Erythroblast (primary cell): Measurements from ENCODE around the gene PPARG.

Experiments used
- GATA1 ChIP-seq: IDR thresholded peaks from 2 replicates; pipeline ENCODE4 v1.6.1; 2011; ENCODE audit warnings: low read depth, mild to moderate bottlenecking, control low read depth, low read length, moderate library complexity
- POLR2A ChIP-seq: IDR thresholded peaks from 2 replicates; pipeline ENCODE4 v1.6.1; 2011; ENCODE audit warnings: mild to moderate bottlenecking, low read length

DNA sequence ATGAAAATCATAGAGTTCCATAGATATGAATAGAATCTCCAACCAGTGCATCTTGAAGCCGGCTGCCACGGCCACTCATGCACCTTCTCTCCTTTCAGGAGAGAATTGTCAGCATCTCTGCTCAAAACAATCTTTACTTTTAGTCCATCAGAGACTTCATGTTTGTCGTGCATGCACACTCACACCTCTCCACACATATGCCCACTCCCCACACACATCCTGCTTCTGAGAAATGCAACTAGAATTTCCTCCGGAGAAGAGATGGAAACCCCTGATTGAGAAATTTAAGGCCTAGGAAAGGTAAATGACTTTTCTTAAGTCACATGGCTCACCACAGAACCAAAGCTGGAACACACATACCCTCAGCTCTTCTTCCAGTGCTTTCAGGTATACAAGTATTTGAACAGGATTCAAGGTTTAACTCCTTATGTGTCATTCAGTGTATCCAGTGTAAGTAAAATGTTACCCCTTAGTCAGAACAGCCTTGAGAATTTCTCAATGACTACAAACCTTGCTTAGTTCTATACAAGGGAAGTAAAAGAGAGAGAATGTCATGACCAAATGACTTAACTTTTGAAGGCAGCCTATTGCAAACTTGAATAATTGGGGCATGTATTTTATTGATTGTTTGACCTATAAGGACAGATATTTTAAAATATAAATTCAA, 126.3 kb downstream of the PPARG start:
- TF ChIP-seq POLR2A = no peak
- TF ChIP-seq GATA1 = no peak
